Measurements from ENCODE around the gene STIP1. TPM values are rescaled to one million over a fixed set of nuclear protein-coding genes. Genes with fewer than 3 reads are reported as not detected.

STIP1 gene
- total RNA-seq, 4 donors from 2014 or later, result 53.5 to 100 (median 72.6) TPM

- no peak for TF ChIP-seq CTCF (IDR thresholded peaks at IDR 0.05; ENCODE audit: low read depth)
Observed at GRCh38 chr11:64144587-64145472, 41.1 kb upstream of the STIP1 start.

- no peak for TF ChIP-seq CTCF (IDR thresholded peaks at IDR 0.05; ENCODE audit: low read depth)
Observed at GRCh38 chr11:64146036-64146955, 39.7 kb upstream of the STIP1 start.

- TF ChIP-seq CTCF (IDR thresholded peaks at IDR 0.05; ENCODE audit: low read depth), result no peak
Observed at GRCh38 chr11:64148226-64148916, 37.6 kb upstream of the STIP1 start.

- no peak for TF ChIP-seq CTCF (IDR thresholded peaks at IDR 0.05; ENCODE audit: low read depth)
Observed at GRCh38 chr11:64148917-64149617, 36.9 kb upstream of the STIP1 start.

- TF ChIP-seq CTCF (IDR thresholded peaks at IDR 0.05; ENCODE audit: low read depth), result no peak
Observed at GRCh38 chr11:64150051-64150450, 35.9 kb upstream of the STIP1 start.

- TF ChIP-seq CTCF (IDR thresholded peaks at IDR 0.05; ENCODE audit: low read depth), result no peak
Observed at GRCh38 chr11:64150481-64151239, 35.3 kb upstream of the STIP1 start.

Data from subcutaneous adipose tissue (tissue), 4 donors.